ENCODE measurements around the gene KCNC1. TPM values are rescaled to one million over a fixed set of nuclear protein-coding genes. Genes with fewer than 3 reads are reported as not detected.

The KCNC1 gene
- total and polyA plus RNA-seq, 2 experiments from 2014 or later, result 0.11 TPM; not detected in 1

DNA sequence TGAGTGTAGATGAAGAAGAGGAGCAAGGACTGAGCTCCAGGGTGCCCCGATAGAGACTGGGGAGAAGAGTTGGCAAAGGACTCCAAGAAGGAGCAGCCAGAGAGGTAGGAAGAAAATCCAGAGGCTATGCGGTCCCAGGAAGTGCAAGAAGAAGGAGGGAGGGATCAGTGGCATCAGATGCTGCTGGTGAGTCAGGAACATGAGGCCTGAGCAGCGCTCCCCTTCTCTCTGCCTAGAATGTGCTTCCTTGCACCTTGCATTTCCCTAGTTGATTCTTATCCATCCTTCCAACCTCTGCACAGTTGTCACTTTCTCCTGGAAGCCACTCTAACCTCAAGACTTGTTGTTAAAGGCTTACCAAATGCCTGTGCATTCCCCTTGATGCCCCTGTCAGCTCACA is 21.3 kb downstream of the KCNC1 start:
- Histone ChIP-seq H3K27ac (ENCODE audit: low read depth) (no peak overlapping the region), H3K4me1 (ENCODE audit: insufficient read depth) (no peaks in the 10 kb centered on the region), H3K79me2 (replicated peaks; ENCODE audit: insufficient read depth) (no peaks in the 10 kb centered on the region), H3K36me3 (ENCODE audit: insufficient read depth) (no peaks in the 10 kb centered on the region), H3F3A (replicated peaks; ENCODE audit: low read depth) (no peaks in the 10 kb centered on the region), H3K4me3 (no peak overlapping the region), H4K20me1 (replicated peaks; ENCODE audit: insufficient read depth) (no peaks in the 10 kb centered on the region), H2AFZ (no peak overlapping the region), H3K4me2 (no peak overlapping the region), H3K27me3 (ENCODE audit: insufficient read depth) (no peaks in the 10 kb centered on the region), H3K9me2 (ENCODE audit: insufficient read depth) (no peaks in the 10 kb centered on the region)
- H3K36me3 Mint-ChIP-seq (ENCODE audit: low read depth), result no peaks in the 10 kb centered on the region
- H3K4me3 Mint-ChIP-seq, result no peak overlapping the region
- TF ChIP-seq ZNF114 (CRISPR knock-in tag; IDR thresholded peaks at IDR 0.05), result no peak
- TF ChIP-seq CREB1 (CRISPR knock-in tag; IDR thresholded peaks at IDR 0.05; ENCODE audit: low read depth), result no peak
- no peak for TF ChIP-seq NANOG (IDR thresholded peaks at IDR 0.05; ENCODE audit: borderline replicate concordance)
- TF ChIP-seq, protein P1, sequence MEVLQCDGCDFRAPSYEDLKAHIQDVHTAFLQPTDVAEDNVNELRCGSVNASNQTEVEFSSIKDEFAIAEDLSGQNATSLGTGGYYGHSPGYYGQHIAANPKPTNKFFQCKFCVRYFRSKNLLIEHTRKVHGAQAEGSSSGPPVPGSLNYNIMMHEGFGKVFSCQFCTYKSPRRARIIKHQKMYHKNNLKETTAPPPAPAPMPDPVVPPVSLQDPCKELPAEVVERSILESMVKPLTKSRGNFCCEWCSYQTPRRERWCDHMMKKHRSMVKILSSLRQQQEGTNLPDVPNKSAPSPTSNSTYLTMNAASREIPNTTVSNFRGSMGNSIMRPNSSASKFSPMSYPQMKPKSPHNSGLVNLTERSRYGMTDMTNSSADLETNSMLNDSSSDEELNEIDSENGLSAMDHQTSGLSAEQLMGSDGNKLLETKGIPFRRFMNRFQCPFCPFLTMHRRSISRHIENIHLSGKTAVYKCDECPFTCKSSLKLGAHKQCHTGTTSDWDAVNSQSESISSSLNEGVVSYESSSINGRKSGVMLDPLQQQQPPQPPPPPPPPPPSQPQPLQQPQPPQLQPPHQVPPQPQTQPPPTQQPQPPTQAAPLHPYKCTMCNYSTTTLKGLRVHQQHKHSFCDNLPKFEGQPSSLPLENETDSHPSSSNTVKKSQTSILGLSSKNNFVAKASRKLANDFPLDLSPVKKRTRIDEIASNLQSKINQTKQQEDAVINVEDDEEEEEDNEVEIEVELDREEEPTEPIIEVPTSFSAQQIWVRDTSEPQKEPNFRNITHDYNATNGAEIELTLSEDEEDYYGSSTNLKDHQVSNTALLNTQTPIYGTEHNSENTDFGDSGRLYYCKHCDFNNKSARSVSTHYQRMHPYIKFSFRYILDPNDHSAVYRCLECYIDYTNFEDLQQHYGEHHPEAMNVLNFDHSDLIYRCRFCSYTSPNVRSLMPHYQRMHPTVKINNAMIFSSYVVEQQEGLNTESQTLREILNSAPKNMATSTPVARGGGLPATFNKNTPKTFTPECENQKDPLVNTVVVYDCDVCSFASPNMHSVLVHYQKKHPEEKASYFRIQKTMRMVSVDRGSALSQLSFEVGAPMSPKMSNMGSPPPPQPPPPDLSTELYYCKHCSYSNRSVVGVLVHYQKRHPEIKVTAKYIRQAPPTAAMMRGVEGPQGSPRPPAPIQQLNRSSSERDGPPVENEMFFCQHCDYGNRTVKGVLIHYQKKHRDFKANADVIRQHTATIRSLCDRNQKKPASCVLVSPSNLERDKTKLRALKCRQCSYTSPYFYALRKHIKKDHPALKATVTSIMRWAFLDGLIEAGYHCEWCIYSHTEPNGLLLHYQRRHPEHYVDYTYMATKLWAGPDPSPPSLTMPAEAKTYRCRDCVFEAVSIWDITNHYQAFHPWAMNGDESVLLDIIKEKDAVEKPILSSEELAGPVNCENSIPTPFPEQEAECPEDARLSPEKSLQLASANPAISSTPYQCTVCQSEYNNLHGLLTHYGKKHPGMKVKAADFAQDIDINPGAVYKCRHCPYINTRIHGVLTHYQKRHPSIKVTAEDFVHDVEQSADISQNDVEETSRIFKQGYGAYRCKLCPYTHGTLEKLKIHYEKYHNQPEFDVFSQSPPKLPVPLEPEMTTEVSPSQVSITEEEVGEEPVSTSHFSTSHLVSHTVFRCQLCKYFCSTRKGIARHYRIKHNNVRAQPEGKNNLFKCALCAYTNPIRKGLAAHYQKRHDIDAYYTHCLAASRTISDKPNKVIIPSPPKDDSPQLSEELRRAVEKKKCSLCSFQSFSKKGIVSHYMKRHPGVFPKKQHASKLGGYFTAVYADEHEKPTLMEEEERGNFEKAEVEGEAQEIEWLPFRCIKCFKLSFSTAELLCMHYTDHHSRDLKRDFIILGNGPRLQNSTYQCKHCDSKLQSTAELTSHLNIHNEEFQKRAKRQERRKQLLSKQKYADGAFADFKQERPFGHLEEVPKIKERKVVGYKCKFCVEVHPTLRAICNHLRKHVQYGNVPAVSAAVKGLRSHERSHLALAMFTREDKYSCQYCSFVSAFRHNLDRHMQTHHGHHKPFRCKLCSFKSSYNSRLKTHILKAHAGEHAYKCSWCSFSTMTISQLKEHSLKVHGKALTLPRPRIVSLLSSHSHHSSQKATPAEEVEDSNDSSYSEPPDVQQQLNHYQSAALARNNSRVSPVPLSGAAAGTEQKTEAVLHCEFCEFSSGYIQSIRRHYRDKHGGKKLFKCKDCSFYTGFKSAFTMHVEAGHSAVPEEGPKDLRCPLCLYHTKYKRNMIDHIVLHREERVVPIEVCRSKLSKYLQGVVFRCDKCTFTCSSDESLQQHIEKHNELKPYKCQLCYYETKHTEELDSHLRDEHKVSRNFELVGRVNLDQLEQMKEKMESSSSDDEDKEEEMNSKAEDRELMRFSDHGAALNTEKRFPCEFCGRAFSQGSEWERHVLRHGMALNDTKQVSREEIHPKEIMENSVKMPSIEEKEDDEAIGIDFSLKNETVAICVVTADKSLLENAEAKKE (CRISPR knock-in tag; IDR thresholded peaks at IDR 0.05), result no peak
- no peak for TF ChIP-seq ZNF331 (CRISPR knock-in tag; IDR thresholded peaks at IDR 0.05; ENCODE audit: low read depth)
- TF ChIP-seq REST (IDR thresholded peaks at IDR 0.05; ENCODE audit: unreplicated experiment), result no peak
- no peak for TF ChIP-seq POLR2AphosphoS5 (IDR thresholded peaks at IDR 0.05; ENCODE audit: low read depth)
- no peak for TF ChIP-seq JUNB (IDR thresholded peaks at IDR 0.05; ENCODE audit: unreplicated experiment)
- no peak for TF ChIP-seq STAT1 (IDR thresholded peaks at IDR 0.05; ENCODE audit: unreplicated experiment)
- TF ChIP-seq CTCF (conservative IDR thresholded peaks at IDR 0.05; ENCODE audit: low read depth in 2 of 2), result no peak
- TF ChIP-seq ETS1 (IDR thresholded peaks at IDR 0.05), result no peak
- no peak for TF ChIP-seq EZH2phosphoT487 (IDR thresholded peaks at IDR 0.05; ENCODE audit: unreplicated experiment)
- TF ChIP-seq EZH2 (IDR thresholded peaks at IDR 0.05; ENCODE audit: low read depth, unreplicated experiment), result no peak
- H3K9me3 Mint-ChIP-seq, result no peaks in the 10 kb centered on the region
- H3K27me3 Mint-ChIP-seq (ENCODE audit: insufficient read depth, low read depth, poor library complexity), result peaks cover 5% of the 10 kb centered on the region
- H3K27ac Mint-ChIP-seq, result no peak overlapping the region
- DNase-seq (ENCODE audit: low spot score) (no peak), ATAC-seq (no peak)
- peaks cover 2% of the 10 kb centered on the region; the same call in 2 of the 3 replicates for H3K4me1 Mint-ChIP-seq

Measured in GM23338 (cell line).